ENCODE data around the gene EEF1AKMT4.
"Not testable (repeated sequence)": the region's sequence is repeated elsewhere in the genome, so short reads cannot be mapped to it uniquely, and the experiment has no call there.

Gene EEF1AKMT4

GRCh38 chr3:184260724-184261269, 11.3 kb downstream of the EEF1AKMT4 start:
- Mint-ChIP-seq H3K27me3 (peaks cover 68% of the 10 kb centered on the region), H3K4me3 (peak overlapping the region; percentile 68), H3K4me1 (ENCODE audit: low read depth) (peaks cover 29% of the 10 kb centered on the region), H3K9me3 (no peaks in the 10 kb centered on the region), H3K36me3 (ENCODE audit: low read depth) (peaks cover 16% of the 10 kb centered on the region), H3K27ac (no peak overlapping the region)
- intact Hi-C loops (cut with micrococcal nuclease), result no loop called here

- peaks cover 29% of the 10 kb centered on the region for H3K4me1 Mint-ChIP-seq (ENCODE audit: low read depth)
- peaks cover 72% of the 10 kb centered on the region for H3K27me3 Mint-ChIP-seq
- intact Hi-C loops (cut with micrococcal nuclease), result no loop called here
- H3K27ac Mint-ChIP-seq, result no peak within 1 kb of the TSS
- H3K4me3 Mint-ChIP-seq, result peak within 1 kb of the TSS; percentile 68
- H3K9me3 Mint-ChIP-seq, result no peaks in the 10 kb centered on the region
- peaks cover 16% of the 10 kb centered on the region for H3K36me3 Mint-ChIP-seq (ENCODE audit: low read depth)
Observed at GRCh38 chr3:184261270-184261853, 11.9 kb downstream of the EEF1AKMT4 start, which contains the start of gene CAMK2N2. TSS of gene CAMK2N2 (minus strand) at chr3:184261553. CDS start at chr3:184261285, 268 bp downstream.

- intact Hi-C loops (cut with micrococcal nuclease), result no loop called here
- Mint-ChIP-seq H3K9me3 (no peaks in the 10 kb centered on the region), H3K27me3 (peaks cover 75% of the 10 kb centered on the region), H3K4me3 (peak overlapping the region; percentile 68), H3K27ac (no peak overlapping the region), H3K36me3 (ENCODE audit: low read depth) (peaks cover 16% of the 10 kb centered on the region), H3K4me1 (ENCODE audit: low read depth) (peaks cover 29% of the 10 kb centered on the region)
Observed at GRCh38 chr3:184261854-184262763, 12.6 kb downstream of the EEF1AKMT4 start.

GRCh38 chr3:184262764-184263179, 13.3 kb downstream of the EEF1AKMT4 start:
- Mint-ChIP-seq H3K4me3 (no peak overlapping the region), H3K27me3 (peaks cover 76% of the 10 kb centered on the region), H3K27ac (no peak overlapping the region), H3K36me3 (ENCODE audit: low read depth) (peaks cover 11% of the 10 kb centered on the region), H3K4me1 (ENCODE audit: low read depth) (peaks cover 29% of the 10 kb centered on the region), H3K9me3 (no peaks in the 10 kb centered on the region)
- intact Hi-C loops (cut with micrococcal nuclease), result no loop called here

- H3K27ac Mint-ChIP-seq, result not testable (repeated sequence)
Observed at GRCh38 chr3:184267249-184267648, 17.8 kb downstream of the EEF1AKMT4 start.

GRCh38 chr3:184272269-184272668, 22.8 kb downstream of the EEF1AKMT4 start:
- no peaks in the 10 kb centered on the region for H3K9me3 Mint-ChIP-seq
- peaks cover 70% of the 10 kb centered on the region for H3K27me3 Mint-ChIP-seq
- intact Hi-C loops (cut with micrococcal nuclease), result no loop called here
- no peak overlapping the region for H3K4me3 Mint-ChIP-seq
- H3K27ac Mint-ChIP-seq, result no peak overlapping the region
- no peaks in the 10 kb centered on the region for H3K36me3 Mint-ChIP-seq (ENCODE audit: low read depth)
- peaks cover 1% of the 10 kb centered on the region for H3K4me1 Mint-ChIP-seq (ENCODE audit: low read depth)

More at GRCh38 chr3:184267249-184267648, 17.8 kb downstream of the EEF1AKMT4 start:
- H3K4me3 Mint-ChIP-seq; H3K4me1 Mint-ChIP-seq (ENCODE audit: low read depth); H3K9me3 Mint-ChIP-seq; H3K36me3 Mint-ChIP-seq (ENCODE audit: low read depth); intact Hi-C loops (cut with micrococcal nuclease): not testable (repeated sequence)
- H3K27me3 Mint-ChIP-seq, result peaks cover 70% of the 10 kb centered on the region

- peaks cover 73% of the 10 kb centered on the region for H3K27me3 Mint-ChIP-seq
- no peaks in the 10 kb centered on the region for H3K36me3 Mint-ChIP-seq (ENCODE audit: low read depth)
- no peaks in the 10 kb centered on the region for H3K9me3 Mint-ChIP-seq
- no peak overlapping the region for H3K4me3 Mint-ChIP-seq
- intact Hi-C loops (cut with micrococcal nuclease), result no loop called here
- no peak overlapping the region for H3K27ac Mint-ChIP-seq
- H3K4me1 Mint-ChIP-seq (ENCODE audit: low read depth), result peaks cover 5% of the 10 kb centered on the region
Observed at GRCh38 chr3:184275381-184275701, 25.9 kb downstream of the EEF1AKMT4 start.

DNA sequence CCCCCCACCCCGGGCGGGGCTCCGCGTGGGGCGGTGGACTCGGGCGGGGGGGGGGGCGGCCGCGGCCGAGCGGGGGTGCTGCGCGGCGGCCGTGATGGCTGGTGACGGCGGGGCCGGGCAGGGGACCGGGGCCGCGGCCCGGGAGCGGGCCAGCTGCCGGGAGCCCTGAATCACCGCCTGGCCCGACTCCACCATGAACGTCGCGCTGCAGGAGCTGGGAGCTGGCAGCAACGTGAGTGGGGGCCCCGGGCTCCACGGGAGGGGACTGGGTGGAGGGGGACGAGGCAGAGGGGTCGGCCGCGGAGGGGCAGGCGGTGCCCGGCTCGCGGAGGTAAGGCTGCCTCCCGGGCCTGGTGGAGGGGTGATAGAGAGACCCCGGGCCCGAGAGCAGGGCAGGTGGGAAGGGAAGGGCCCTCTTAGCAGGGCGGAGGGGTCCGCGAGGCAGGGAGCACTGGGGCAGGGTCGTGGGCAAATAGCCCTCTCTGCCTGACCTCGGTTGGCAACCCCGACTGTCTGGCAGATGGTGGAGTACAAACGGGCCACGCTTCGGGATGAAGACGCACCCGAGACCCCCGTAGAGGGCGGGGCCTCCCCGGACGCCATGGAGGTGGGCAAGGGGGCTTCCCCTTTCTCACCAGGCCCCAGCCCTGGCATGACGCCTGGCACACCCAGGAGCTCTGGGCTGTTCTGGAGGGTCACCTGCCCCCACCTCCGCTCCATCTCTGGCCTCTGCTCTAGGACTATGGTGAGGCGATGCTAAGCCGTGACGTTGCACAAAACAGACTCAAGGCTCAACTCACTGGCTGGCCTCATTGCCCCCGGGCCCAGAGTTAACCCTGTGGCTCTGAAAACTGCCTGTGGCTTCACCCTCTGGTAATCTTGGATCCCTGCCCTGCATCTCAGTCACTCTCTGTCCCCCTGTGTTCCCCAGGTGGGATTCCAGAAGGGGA, 26.8 kb downstream of the EEF1AKMT4 start, which contains the start of gene ECE2:
TSS of gene ECE2 (plus strand) at position 62 of the 950 bp plus-strand sequence. CDS start at position 194, 132 bp downstream.
- Mint-ChIP-seq H3K27me3 (peaks cover 71% of the 10 kb centered on the region), H3K36me3 (ENCODE audit: low read depth) (no peaks in the 10 kb centered on the region), H3K27ac (no peak within 1 kb of the TSS), H3K9me3 (no peaks in the 10 kb centered on the region), H3K4me1 (ENCODE audit: low read depth) (peaks cover 5% of the 10 kb centered on the region), H3K4me3 (no peak within 1 kb of the TSS)
- intact Hi-C loops (cut with micrococcal nuclease), result no loop called here

GRCh38 chr3:184277366-184277765, 27.9 kb downstream of the EEF1AKMT4 start:
- Mint-ChIP-seq H3K4me3 (no peak overlapping the region), H3K9me3 (no peaks in the 10 kb centered on the region), H3K27ac (no peak overlapping the region), H3K36me3 (ENCODE audit: low read depth) (no peaks in the 10 kb centered on the region), H3K4me1 (ENCODE audit: low read depth) (peaks cover 5% of the 10 kb centered on the region), H3K27me3 (peaks cover 63% of the 10 kb centered on the region)
- intact Hi-C loops (cut with micrococcal nuclease), result no loop called here

DNA sequence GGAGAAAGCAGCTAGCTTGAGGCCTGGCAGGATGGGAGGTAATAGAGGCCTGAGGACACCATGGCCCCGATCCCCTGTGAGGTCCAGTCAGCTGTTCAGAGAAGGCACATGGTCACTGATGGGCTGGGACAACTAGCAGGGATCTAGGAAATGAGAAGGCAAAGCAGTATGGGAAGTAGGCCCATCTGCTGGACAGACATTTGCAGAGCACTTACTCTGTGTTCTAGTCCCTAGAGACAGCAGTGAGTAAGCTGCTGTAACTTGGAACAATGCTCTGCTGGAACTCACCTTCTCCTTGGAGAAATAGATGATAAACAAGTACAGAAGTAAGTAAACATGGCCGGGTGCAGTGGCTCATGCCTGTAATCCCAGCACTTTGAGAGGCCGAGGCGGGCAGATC, 33.5 kb downstream of the EEF1AKMT4 start:
- no peak overlapping the region for H3K27ac Mint-ChIP-seq
- intact Hi-C loops (cut with micrococcal nuclease), result no loop called here
- peaks cover 43% of the 10 kb centered on the region for H3K27me3 Mint-ChIP-seq
- H3K36me3 Mint-ChIP-seq (ENCODE audit: low read depth), result no peaks in the 10 kb centered on the region
- H3K9me3 Mint-ChIP-seq, result no peaks in the 10 kb centered on the region
- no peak overlapping the region for H3K4me3 Mint-ChIP-seq
- H3K4me1 Mint-ChIP-seq (ENCODE audit: low read depth), result peaks cover 14% of the 10 kb centered on the region

GRCh38 chr3:184283681-184284080, 34.2 kb downstream of the EEF1AKMT4 start:
- intact Hi-C loops (cut with micrococcal nuclease), result no loop called here
- peaks cover 38% of the 10 kb centered on the region for H3K27me3 Mint-ChIP-seq
- peaks cover 14% of the 10 kb centered on the region for H3K4me1 Mint-ChIP-seq (ENCODE audit: low read depth)
- H3K36me3 Mint-ChIP-seq (ENCODE audit: low read depth), result no peaks in the 10 kb centered on the region
- no peak overlapping the region for H3K27ac Mint-ChIP-seq
- no peak overlapping the region for H3K4me3 Mint-ChIP-seq
- no peaks in the 10 kb centered on the region for H3K9me3 Mint-ChIP-seq

- Mint-ChIP-seq H3K4me3 (no peak overlapping the region), H3K4me1 (ENCODE audit: low read depth) (peaks cover 14% of the 10 kb centered on the region), H3K27me3 (peaks cover 33% of the 10 kb centered on the region), H3K36me3 (ENCODE audit: low read depth) (no peaks in the 10 kb centered on the region), H3K9me3 (no peaks in the 10 kb centered on the region), H3K27ac (no peak overlapping the region)
- intact Hi-C loops (cut with micrococcal nuclease), result no loop called here
Observed at GRCh38 chr3:184284696-184285095, 35.2 kb downstream of the EEF1AKMT4 start.

- Mint-ChIP-seq H3K4me1 (ENCODE audit: low read depth) (peaks cover 7% of the 10 kb centered on the region), H3K4me3 (no peak overlapping the region), H3K36me3 (ENCODE audit: low read depth) (no peaks in the 10 kb centered on the region), H3K27ac (no peak overlapping the region), H3K27me3 (peaks cover 28% of the 10 kb centered on the region), H3K9me3 (no peaks in the 10 kb centered on the region)
- intact Hi-C loops (cut with micrococcal nuclease), result loop anchor here (1.0 to 2.0 kb wide), 2 partner anchors 63 to 394 kb away; no protein-coding TSS in a partner anchor
Observed at GRCh38 chr3:184289426-184289938, 40.0 kb downstream of the EEF1AKMT4 start.
